ENCODE data around the gene ELOB.

The ELOB gene

GRCh38 chr16:2782583-2783351 is 5.7 kb upstream of the ELOB start:
- no peak for DNase-seq (ENCODE audit: low spot score)

- no peak for DNase-seq (ENCODE audit: low spot score)
Measured at GRCh38 chr16:2779978-2780898, 3.2 kb upstream of the ELOB start.

DNA sequence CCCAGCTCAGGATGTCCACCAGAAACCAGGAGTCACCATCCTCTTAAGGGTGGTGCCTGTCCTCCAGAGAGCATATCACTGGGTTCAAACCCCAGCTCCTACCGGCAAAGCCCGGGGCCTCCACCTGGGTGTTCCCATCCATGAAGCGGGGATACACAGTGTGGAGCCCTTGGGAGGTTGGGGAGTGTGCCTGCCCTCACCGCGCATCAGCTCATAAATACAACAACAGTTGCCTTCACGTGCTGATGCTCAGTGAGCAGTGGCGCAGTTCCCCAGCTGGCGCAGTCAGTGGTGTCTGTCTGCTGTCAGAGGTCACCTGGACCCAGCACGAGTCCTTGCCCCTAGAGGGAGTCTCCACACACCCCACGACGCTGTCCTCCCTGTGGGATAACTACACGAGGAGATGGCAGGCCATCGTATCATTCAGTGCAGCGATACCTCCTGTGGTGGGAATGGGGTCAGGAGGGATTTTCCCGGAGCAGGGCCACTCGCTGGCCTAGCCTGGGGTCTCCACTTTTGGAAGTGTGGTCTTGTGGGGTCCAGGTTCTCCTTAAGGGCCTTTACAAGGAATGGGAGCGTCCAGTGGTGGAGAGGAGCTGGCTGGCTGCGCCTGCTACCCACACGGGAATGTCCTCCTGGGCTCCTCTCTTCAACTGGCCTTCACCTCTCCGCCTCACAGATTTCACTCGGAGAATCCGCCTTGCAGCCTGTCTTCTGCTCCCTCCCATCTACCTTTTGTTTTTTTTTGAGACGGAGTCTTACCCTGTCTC is 2.3 kb upstream of the ELOB start:
- no peak for DNase-seq (ENCODE audit: low spot score)

DNA sequence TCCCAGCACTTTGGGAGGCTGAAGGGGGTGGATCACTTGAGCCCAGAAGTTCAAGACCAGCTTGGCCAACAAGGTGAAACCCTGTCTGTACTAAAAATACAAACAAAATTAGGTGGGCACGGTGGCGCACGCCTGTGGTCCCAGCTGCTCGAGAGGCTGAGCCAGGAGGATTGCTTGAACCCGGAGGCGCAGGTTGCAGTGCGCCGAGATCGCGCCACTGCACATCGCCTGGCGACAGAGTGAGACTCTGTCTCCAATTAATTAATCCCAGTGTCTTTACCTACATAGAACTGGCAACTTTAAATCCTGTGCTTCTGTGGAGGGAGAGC is 1.5 kb upstream of the ELOB start:
- DNase-seq (ENCODE audit: low spot score): no peak

GRCh38 chr16:2777903-2778629 is 986 bp upstream of the ELOB start:
- DNase-seq (ENCODE audit: low spot score): no peak

- DNase-seq (ENCODE audit: low spot score): no peak
Measured at GRCh38 chr16:2776500-2777139, 460 bp downstream of the ELOB start.

- DNase-seq (ENCODE audit: low spot score): no peak
Measured at GRCh38 chr16:2775765-2776499, 1.1 kb downstream of the ELOB start.

GRCh38 chr16:2775131-2775716 is 1.9 kb downstream of the ELOB start:
- no peak for DNase-seq (ENCODE audit: low spot score)

DNA sequence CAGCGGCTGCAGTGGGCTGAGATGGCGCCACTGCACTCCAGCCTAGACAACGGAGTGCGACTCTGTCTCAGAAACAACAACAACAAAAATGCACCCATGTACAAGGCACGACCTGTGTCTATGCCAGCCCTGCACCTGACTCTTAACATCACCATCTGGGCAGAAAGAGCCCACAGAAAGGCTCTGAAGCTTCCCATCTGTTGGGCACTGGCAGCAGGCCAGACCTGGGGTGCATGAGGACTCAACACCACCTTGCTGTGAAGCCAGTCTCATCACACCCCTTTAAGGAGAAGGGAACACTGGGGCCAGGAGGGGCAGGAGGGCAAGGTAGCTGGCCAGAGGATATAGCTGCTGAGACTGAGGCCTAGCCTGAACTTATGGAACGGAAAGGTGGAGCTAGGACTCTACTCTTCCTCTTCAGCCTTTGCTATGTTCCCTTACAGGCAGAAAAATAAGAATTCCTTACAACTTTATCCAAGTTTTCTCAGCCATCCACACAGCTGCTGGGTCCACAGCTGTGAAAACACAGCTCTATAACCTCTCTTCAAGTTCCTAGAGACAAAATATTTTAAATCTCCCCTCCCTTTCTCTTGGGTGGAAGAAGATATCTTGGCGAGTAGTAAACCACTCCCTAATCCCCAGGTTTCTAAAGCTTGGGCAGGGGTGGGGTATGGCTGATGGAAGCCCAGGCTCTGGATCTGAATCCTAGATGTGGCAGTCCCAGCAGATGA is 2.8 kb downstream of the ELOB start:
- no peak for DNase-seq (ENCODE audit: low spot score)

- DNase-seq (ENCODE audit: low spot score): no peak
Measured at GRCh38 chr16:2773188-2773968, 3.7 kb downstream of the ELOB start.

DNA sequence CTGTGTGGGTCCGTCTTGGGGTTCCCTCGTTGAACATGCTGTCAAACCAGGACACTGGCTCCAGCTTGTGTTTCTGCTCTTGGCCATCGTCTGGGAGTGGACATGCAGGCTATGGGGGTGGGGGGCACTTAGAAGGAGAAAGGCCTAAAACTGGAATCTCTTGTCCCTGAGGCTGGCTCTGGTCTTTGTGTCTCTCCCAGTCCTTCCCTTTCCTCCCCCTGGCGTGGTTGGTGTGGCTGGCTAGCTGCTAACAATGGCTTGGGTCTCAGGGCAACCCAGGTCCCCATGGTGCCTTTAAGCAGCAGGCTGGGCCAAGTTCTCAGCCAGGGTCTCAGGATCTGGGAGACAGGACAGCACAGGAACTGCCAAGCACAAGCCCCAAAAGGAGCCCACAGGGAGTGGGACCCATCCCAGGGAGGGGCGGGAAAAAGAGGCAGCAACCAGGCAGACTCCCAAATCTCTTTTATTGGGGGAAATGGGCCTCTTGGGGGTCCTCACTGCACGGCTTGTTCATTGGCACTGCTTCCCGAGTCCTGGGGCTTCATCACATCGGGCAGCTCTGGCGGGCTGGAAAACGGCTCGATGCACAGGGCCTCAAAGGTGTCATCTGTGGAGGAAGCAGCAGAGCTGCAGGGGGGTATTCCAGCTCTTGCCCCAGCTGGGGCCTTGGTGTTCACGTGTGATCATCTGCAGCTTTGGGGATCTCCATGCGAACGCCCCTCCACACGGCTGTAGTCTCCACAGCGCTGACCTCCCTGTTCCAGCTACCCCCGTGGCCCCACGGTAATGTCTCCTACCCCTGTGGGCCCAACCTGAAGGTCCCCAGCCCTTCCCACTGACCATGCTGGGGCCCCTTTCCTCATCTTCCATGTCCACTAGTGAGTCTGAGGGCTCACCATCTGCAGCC is 5.3 kb downstream of the ELOB start:
- DNase-seq (ENCODE audit: low spot score): no peak

DNA sequence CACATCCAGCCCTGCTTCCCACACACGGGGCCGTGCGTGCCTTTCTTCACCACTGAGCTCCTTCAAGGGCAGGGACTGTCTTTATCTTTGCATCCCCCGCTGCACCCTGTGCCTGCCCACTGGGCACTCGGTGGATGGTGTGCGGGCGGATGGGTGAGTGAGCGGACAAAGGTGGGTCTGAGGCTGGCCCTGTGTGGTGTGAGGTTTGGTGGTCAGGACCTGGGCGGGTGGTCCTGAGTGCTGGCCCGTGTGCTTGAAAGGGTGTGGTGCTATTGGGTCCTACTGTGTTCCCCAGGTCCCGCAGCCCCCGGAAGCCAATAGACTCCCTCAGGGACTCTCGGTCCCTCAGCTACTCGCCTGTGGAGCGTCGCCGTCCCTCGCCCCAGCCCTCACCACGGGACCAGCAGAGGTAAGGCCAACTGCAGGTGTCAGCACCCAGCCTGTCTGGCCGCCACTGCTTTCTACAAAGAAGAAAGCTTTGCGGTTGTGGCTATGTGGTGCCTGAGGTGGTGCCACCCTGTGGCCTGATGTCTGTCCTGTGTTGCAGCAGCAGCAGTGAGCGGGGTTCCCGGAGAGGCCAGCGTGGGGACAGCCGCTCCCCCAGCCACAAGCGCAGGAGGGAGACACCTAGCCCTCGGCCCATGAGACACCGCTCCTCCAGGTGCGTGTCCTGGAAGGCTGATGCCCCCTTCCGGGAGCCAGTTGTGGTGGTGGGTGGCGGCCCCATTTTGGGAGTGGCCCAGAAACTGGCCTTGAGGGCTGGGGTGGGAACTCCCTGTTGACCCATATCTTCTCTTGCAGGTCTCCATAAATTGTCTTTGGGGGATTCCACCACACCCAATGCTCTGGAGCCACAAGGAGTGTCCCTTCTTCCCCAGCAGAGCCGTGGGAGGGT is 6.8 kb downstream of the ELOB start:
- no peak for DNase-seq (ENCODE audit: low spot score)

DNA sequence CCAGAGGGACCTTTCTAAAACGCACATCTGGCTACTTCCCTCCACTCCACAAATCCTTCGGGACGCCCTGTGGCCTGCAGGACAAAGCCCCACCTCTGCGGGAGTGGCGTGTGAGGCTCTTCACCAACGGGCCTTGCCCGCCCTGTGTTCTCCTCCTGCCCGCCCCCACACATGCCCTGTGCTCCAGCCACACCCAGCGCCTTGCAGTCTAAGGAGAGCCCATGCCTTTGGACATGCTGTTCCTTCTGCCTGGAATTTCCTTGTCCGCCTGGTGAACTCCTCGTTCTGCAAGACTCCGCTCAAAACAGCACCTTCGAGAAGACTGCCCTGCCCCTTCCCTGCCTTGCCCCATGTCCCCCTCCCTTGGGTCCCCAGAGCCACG is 7.4 kb downstream of the ELOB start:
- DNase-seq (ENCODE audit: low spot score): no peak

- no peak for DNase-seq (ENCODE audit: low spot score)
Measured at GRCh38 chr16:2769100-2769529, 8.0 kb downstream of the ELOB start.

GRCh38 chr16:2768403-2769089 is 8.5 kb downstream of the ELOB start:
- DNase-seq (ENCODE audit: low spot score): no peak

GRCh38 chr16:2767891-2768290 is 9.2 kb downstream of the ELOB start:
- DNase-seq (ENCODE audit: low spot score): no peak

Data from HuH-7 (cell line).